Neural crest cell (in vitro differentiated cells): ENCODE measurements around the gene TMIGD2. TPM values are rescaled to one million over a fixed set of nuclear protein-coding genes. Genes with fewer than 3 reads are reported as not detected.

Experiments used
- DNase-seq: peaks from one replicate; pipeline ENCODE4 v3.0.0; 2021; ENCODE audit warnings: low read depth, mixed read lengths, low spot score
- H3K27ac Mint-ChIP-seq: one replicate; pipeline ENCODE4 v1.8.0; 2021; ENCODE audit warnings: mild to moderate bottlenecking, mixed read lengths; ENCODE audit not compliant: unreplicated experiment
- H3K27me3 Mint-ChIP-seq: 2 replicates; pipeline ENCODE4 v1.8.0; 2021; ENCODE audit warnings: low read depth, mild to moderate bottlenecking, mixed read lengths
- H3K36me3 Mint-ChIP-seq: 2 replicates; pipeline ENCODE4 v1.8.0; 2021; ENCODE audit warnings: low read depth, mild to moderate bottlenecking, mixed read lengths
- H3K4me1 Mint-ChIP-seq: 2 replicates; pipeline ENCODE4 v1.8.0; 2021; ENCODE audit warnings: mixed read lengths
- H3K4me3 Mint-ChIP-seq: one replicate; pipeline ENCODE4 v1.8.0; 2021; ENCODE audit warnings: mild to moderate bottlenecking, mixed read lengths
- H3K9me3 Mint-ChIP-seq: 2 replicates; pipeline ENCODE4 v1.8.0; 2021; ENCODE audit warnings: mixed read lengths
- total RNA-seq: library from RNA; stranded (reverse); gene quantifications from 2 replicates; pipeline ENCODE4 v1.2.1, GENCODE V29; 2021
- TF ChIP-seq, protein P1 (sequence below): fragments of 200-600 bp; sonication (generic); conservative IDR thresholded peaks from 2 replicates; pipeline ENCODE4 v1.5.0; 2021; ENCODE audit warnings: antibody characterized with exemption, mild to moderate bottlenecking

TMIGD2 gene
- total RNA-seq, 1 donor from 2014 or later, result not detected

DNA sequence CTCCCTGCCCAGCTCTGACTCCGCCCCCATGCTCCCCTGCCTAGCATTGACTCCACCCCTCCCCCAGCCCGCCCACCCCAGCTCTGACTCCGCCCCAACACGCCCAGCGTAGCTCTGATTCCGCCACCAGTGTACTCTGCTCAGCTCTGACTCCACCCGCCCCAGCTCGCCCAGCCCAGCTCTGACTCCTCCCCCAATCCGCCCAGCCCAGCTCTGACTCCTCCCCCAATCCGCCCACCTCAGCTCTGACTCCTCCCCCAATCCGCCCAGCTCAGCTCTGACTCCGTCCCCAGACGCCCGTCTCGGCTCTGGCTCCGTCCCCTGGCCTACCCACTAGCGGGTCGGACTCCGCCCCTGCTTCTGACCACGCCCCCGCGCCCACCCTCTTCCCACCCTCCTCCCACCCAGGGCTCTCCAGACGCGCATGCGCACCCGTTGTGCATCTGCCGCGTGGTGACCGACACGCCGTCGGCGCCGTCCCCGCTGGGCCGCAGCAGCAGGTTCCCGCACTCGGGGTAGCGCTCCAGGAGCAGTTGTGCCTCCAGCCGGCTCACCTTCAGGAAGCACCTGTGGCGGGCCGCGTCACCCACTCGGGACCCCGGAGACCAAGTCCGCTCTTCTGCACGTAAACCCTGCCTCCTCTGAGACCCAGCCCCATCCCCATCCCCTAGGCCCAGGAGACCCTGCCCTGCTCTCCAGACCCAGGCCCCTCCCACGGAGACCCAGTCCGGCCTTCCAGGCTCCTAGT, 26.2 kb upstream of the TMIGD2 start:
- TF ChIP-seq, protein P1, sequence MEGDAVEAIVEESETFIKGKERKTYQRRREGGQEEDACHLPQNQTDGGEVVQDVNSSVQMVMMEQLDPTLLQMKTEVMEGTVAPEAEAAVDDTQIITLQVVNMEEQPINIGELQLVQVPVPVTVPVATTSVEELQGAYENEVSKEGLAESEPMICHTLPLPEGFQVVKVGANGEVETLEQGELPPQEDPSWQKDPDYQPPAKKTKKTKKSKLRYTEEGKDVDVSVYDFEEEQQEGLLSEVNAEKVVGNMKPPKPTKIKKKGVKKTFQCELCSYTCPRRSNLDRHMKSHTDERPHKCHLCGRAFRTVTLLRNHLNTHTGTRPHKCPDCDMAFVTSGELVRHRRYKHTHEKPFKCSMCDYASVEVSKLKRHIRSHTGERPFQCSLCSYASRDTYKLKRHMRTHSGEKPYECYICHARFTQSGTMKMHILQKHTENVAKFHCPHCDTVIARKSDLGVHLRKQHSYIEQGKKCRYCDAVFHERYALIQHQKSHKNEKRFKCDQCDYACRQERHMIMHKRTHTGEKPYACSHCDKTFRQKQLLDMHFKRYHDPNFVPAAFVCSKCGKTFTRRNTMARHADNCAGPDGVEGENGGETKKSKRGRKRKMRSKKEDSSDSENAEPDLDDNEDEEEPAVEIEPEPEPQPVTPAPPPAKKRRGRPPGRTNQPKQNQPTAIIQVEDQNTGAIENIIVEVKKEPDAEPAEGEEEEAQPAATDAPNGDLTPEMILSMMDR, result no peak
- DNase-seq, result peak; percentile 97
- Mint-ChIP-seq H3K27ac (no peak overlapping the region), H3K9me3 (no peaks in the 10 kb centered on the region), H3K27me3 (peaks cover 17% of the 10 kb centered on the region), H3K36me3 (peaks cover 2% of the 10 kb centered on the region), H3K4me3 (peak overlapping the region; percentile 85), H3K4me1 (peaks cover 19% of the 10 kb centered on the region)

DNA sequence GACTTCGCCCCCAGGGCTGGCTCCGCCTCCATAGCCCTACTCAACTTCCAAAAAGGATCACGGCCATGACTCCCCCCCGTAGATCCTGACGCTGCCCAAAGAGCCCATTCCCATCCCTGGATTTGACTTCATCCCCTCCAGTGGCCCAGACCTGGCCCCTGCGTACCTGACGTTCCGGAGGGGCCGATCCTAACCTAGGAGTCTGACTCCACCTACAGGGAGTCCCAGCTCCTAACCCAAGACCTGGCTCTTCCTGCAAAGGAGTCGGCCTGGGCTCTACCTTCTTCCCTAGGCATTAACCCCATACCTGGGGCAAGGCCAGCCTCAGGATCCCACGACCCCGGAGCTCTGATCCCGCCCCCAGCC, 25.7 kb upstream of the TMIGD2 start:
- Mint-ChIP-seq H3K36me3 (peaks cover 2% of the 10 kb centered on the region), H3K9me3 (no peaks in the 10 kb centered on the region), H3K4me3 (peak overlapping the region; percentile 81), H3K27ac (no peak overlapping the region), H3K27me3 (peaks cover 17% of the 10 kb centered on the region), H3K4me1 (peaks cover 19% of the 10 kb centered on the region)
- TF ChIP-seq, protein P1, result no peak
- no peak for DNase-seq

DNA sequence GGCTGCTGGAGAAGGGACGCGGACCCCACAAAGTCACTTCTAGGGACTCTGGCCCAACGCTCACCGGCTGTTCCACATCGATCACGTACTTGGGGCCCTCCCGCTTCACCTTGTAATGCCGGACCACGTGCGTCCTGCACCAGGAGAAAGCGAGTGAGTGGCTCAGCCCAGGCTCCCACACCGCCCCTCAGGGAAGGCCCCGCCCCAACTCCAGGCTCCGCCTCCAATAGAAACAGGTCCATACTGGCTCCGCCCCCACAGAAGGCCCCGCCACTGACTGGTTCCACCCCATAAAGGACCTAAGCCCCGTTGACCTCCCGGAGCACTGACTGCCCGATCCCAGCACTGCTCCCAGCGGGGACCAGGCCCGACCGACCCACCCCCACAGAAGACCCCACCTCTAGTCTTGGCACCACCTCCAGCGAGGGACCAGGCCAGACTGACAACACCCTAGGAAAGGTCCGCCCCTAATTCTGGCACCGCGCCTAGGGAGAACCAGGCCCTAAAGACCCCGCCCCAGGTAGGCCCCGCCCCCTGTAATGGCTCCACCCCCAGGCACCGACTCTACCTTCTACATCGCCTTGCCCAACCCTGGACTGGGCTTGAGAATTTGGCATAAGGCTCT, 25.2 kb upstream of the TMIGD2 start:
- peak; percentile 61 for DNase-seq

DNA sequence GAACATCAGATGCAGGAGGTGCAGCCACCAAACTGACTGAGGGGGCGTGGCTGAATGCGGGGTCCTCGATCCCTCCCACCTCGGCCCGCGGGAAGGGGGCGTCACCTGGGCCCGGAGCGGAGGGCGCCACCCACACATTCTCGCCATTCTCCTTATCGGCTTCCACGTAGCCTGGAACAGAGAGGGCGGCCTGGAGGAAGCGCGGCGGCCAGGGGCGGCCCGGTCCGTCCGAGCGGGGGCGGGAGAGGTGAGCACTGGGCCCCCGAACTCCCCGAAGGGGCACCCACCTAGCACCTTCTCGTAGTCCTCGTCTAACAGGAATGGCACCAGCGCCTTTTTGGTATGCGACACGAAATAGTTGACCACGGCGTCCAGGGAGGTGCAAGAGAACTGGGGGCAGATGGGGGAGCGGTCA, 24.7 kb upstream of the TMIGD2 start:
- Mint-ChIP-seq H3K9me3 (no peaks in the 10 kb centered on the region), H3K27me3 (peaks cover 17% of the 10 kb centered on the region), H3K4me1 (peaks cover 19% of the 10 kb centered on the region), H3K4me3 (no peak overlapping the region), H3K36me3 (peaks cover 2% of the 10 kb centered on the region), H3K27ac (no peak overlapping the region)
- TF ChIP-seq, protein P1, result no peak
- DNase-seq, result no peak

More for the DNA sequence above, 25.2 kb upstream of the TMIGD2 start:
- Mint-ChIP-seq H3K27me3 (peaks cover 17% of the 10 kb centered on the region), H3K9me3 (no peaks in the 10 kb centered on the region), H3K36me3 (peaks cover 2% of the 10 kb centered on the region), H3K4me1 (peaks cover 19% of the 10 kb centered on the region), H3K27ac (no peak overlapping the region), H3K4me3 (peak overlapping the region; percentile 81)
- TF ChIP-seq, protein P1, result no peak

DNA sequence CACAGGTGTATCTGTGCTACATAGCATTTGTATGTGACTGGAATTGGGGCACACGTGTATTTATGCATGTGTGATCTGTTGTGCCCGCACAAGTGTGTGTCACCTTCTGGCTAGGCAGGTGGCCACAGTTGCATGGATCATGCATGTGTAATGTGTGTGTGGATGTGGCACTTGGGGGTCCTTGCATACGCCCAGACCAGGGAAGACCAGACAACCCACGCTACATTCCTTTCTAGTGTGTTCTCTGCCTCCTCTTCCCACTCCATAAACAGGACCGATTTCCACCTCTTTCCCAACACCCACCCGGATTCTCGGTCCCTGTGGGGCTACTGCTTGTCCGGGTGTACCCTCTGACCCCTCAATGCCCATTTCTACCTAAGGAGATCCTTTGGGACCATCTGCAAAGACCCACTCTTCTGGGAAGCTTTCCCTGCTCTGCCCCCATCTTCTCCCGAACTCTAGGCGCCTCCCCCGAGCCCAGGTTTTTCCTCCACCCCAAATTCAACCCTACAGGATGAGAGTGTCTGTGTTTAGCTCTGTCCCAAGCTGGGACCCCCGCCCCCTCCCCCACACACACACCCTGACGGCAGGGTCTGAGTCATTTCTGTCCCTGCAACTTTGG, 24.1 kb upstream of the TMIGD2 start:
- H3K27me3 Mint-ChIP-seq, result peaks cover 17% of the 10 kb centered on the region
- H3K4me3 Mint-ChIP-seq, result peak overlapping the region; percentile 70
- peaks cover 2% of the 10 kb centered on the region for H3K36me3 Mint-ChIP-seq
- no peak for DNase-seq
- TF ChIP-seq, protein P1, result no peak
- H3K9me3 Mint-ChIP-seq, result no peaks in the 10 kb centered on the region
- H3K27ac Mint-ChIP-seq, result no peak overlapping the region
- H3K4me1 Mint-ChIP-seq, result peaks cover 19% of the 10 kb centered on the region
